Lower lobe of right lung (tissue), 2 donors: Measurements from ENCODE around the gene RAPGEF3. TPM values are rescaled to one million over a fixed set of nuclear protein-coding genes. Genes with fewer than 3 reads are reported as not detected.
A peak's percentile ranks its signal among the peaks of the same experiment; 100 is the strongest.

ENCODE experiments used
- ATAC-seq, 2 donors: fragments of 200-7000 bp; cut with Tn5 transposase; one replicate each; pipeline ENCODE4 v1.9.1; 2020 to 2022; ENCODE audit warnings: mild to moderate bottlenecking in 2 of 2, moderate library complexity in 2 of 2
- DNase-seq: peaks from one replicate; pipeline ENCODE4 v3.0.0-alpha.2; 2020
- H3K27ac ChIP-seq: fragments of 200-600 bp; one replicate; pipeline ENCODE4 v1.8.0; 2022
- H3K27me3 ChIP-seq: fragments of 200-600 bp; one replicate; pipeline ENCODE4 v1.8.0; 2022; ENCODE audit warnings: low read depth
- H3K36me3 ChIP-seq: fragments of 200-600 bp; one replicate; pipeline ENCODE4 v1.8.0; 2022; ENCODE audit warnings: mild to moderate bottlenecking
- H3K4me1 ChIP-seq: fragments of 200-600 bp; one replicate; pipeline ENCODE4 v1.8.0; 2022
- H3K4me3 ChIP-seq: fragments of 200-600 bp; one replicate; pipeline ENCODE4 v1.8.0; 2022; ENCODE audit warnings: mild to moderate bottlenecking
- H3K9me3 ChIP-seq: fragments of 200-600 bp; one replicate; pipeline ENCODE4 v1.8.0; 2022
- intact Hi-C: fragments of 100-400 bp; cut with DNase I; formaldehyde crosslinking; loops from one replicate; pipeline ENCODE4 v1.11.0; 2022
- total RNA-seq: library from RNA; stranded (reverse); fragmentation: NEBNext Ultra II Directional; extraction: Animal tissue kit (Norgen Biotek cat#: 25700); gene quantifications from one replicate; pipeline ENCODE4 v1.2.1, GENCODE V29; 2021
- TF ChIP-seq, protein P1 (sequence below): fragments of 200-600 bp; IDR thresholded peaks from one replicate; pipeline ENCODE4 v1.8.0; 2022; ENCODE audit warnings: antibody characterized with exemption, mild to moderate bottlenecking
- donor health status: DM: no; HTN: yes; CAD: no; lungs with severe emphysema.

Gene RAPGEF3
- total RNA-seq, 1 donor from 2014 or later: 44.5 TPM

DNA sequence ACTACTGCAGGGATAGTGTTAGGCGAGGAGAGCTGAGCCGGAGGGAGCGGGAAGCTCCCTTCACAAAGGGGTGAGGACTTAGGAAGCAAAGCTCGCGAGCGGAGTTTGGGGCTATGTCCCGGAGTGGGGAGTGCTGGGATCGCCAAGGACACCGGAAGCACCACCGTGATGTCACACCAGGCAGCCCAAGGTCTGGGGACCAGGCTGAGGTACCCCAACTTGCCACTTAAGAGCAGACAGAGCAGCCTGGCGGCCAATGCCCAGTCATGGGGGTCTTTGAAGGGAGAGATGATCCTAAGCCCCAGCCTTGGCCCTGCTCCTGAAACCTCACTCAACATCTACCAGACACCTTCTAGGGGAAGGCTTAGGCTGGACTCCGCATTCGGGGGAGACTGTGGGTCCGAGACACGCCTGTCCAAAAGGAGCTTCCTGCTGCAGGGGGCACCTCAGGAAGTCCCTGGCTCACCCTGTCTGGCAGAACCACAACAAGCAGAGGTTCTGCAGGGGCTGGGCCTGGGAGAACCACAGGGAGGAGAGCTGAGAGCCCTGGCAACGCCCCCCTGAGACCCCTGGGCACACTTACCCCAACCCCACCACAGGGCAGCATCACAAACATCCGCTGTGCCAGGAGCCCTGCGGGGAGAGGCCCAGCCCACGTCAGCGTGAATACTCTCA, 32.1 kb upstream of the RAPGEF3 start:
- H3K27me3 ChIP-seq: no peaks in the 10 kb centered on the region
- DNase-seq (peak; percentile 38), ATAC-seq (no peak)
- H3K4me3 ChIP-seq: no peak overlapping the region
- H3K4me1 ChIP-seq: no peaks in the 10 kb centered on the region
- no peak overlapping the region for H3K27ac ChIP-seq
- H3K9me3 ChIP-seq: no peaks in the 10 kb centered on the region
- TF ChIP-seq, protein P1, sequence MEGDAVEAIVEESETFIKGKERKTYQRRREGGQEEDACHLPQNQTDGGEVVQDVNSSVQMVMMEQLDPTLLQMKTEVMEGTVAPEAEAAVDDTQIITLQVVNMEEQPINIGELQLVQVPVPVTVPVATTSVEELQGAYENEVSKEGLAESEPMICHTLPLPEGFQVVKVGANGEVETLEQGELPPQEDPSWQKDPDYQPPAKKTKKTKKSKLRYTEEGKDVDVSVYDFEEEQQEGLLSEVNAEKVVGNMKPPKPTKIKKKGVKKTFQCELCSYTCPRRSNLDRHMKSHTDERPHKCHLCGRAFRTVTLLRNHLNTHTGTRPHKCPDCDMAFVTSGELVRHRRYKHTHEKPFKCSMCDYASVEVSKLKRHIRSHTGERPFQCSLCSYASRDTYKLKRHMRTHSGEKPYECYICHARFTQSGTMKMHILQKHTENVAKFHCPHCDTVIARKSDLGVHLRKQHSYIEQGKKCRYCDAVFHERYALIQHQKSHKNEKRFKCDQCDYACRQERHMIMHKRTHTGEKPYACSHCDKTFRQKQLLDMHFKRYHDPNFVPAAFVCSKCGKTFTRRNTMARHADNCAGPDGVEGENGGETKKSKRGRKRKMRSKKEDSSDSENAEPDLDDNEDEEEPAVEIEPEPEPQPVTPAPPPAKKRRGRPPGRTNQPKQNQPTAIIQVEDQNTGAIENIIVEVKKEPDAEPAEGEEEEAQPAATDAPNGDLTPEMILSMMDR: no peak
- intact Hi-C loops: no loop called here
- H3K36me3 ChIP-seq: peaks cover 100% of the 10 kb centered on the region

GRCh38 chr12:47789712-47790489, 31.2 kb upstream of the RAPGEF3 start:
- TF ChIP-seq, protein P1: no peak

DNA sequence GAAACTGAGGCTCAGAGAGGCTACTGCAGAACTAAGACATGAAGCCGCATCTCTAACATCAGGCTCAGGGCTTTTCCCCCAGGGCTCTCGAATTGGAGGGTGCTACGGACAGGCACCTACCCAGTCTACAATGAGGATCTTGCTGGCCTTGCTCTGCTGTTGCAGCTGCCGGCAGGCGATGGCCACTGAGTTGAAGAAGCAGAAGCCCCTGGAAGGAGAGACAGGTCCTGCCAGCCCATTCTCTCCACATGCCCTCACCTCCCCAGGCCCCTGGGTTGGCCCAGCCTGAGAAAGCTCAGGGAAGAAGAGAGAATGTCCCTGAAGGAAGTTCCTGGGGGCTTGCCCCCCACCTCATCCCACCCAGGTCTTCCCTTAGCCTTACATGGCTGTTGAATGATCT, 30.5 kb upstream of the RAPGEF3 start:
- no peak for ATAC-seq
- peaks cover 100% of the 10 kb centered on the region for H3K36me3 ChIP-seq
- intact Hi-C loops: no loop called here
- TF ChIP-seq, protein P1: no peak
- H3K9me3 ChIP-seq: no peaks in the 10 kb centered on the region
- H3K27ac ChIP-seq: no peak overlapping the region
- peak; percentile 22 for DNase-seq
- H3K4me3 ChIP-seq: no peak overlapping the region
- no peaks in the 10 kb centered on the region for H3K27me3 ChIP-seq
- H3K4me1 ChIP-seq: no peaks in the 10 kb centered on the region

More at GRCh38 chr12:47789712-47790489, 31.2 kb upstream of the RAPGEF3 start:
- Histone ChIP-seq H3K4me3 (no peak overlapping the region), H3K27me3 (no peaks in the 10 kb centered on the region), H3K27ac (no peak overlapping the region), H3K4me1 (no peaks in the 10 kb centered on the region), H3K36me3 (peaks cover 100% of the 10 kb centered on the region), H3K9me3 (no peaks in the 10 kb centered on the region)
- ATAC-seq (no peak), DNase-seq (no peak)
- intact Hi-C loops: no loop called here

DNA sequence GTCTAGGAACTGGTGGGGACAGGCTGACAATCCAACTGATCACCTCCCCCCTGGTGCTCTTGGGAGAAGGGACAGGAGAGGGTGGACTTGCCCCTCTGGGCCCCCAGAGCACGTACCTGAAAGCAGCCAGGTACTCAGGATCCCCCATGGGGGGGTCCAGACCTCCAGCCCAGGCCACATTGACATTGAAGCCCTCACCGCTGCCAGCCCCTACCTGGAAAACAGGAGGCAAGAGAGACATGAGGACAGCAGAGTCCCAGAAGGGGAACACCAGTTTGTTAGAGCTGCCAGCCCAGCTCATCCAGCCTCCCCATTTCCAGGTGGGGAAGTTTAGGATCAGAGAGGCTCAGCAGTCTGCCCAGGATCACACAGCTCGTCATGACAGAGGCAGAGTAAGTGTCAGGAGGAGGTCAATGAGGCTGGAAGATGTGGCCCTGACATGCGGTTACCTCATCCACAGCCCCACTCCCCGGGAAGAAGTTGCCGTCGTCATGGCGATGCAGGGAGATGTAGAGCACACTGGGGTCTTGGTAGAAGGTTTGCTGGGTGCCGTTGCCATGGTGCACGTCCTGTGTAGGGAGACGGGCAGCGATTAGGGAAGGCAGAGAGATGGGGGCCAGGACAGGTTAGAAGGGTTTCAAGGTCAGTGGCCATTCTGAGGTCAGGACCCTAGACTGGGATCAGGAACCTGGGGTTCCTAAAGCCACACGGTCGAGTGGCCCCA, 29.1 kb upstream of the RAPGEF3 start:
- Histone ChIP-seq H3K27me3 (no peaks in the 10 kb centered on the region), H3K36me3 (peaks cover 100% of the 10 kb centered on the region), H3K4me1 (no peaks in the 10 kb centered on the region), H3K9me3 (no peaks in the 10 kb centered on the region), H3K4me3 (no peak overlapping the region), H3K27ac (no peak overlapping the region)
- DNase-seq (no peak), ATAC-seq (no peak)
- intact Hi-C loops: no loop called here
- TF ChIP-seq, protein P1: no peak

- no peak for ATAC-seq
- Histone ChIP-seq H3K9me3 (no peaks in the 10 kb centered on the region), H3K4me1 (no peaks in the 10 kb centered on the region), H3K27ac (no peak overlapping the region), H3K4me3 (no peak overlapping the region), H3K27me3 (no peaks in the 10 kb centered on the region), H3K36me3 (peaks cover 100% of the 10 kb centered on the region)
- TF ChIP-seq, protein P1: no peak
- intact Hi-C loops: no loop called here
- peak; percentile 28 for DNase-seq
Observed at GRCh38 chr12:47786662-47787280, 28.1 kb upstream of the RAPGEF3 start.
